Measurements from ENCODE around the gene BCAS3. TPM values are rescaled to one million over a fixed set of nuclear protein-coding genes. Genes with fewer than 3 reads are reported as not detected.

The BCAS3 gene
- total RNA-seq, 1 experiment from 2014 or later = 26.3 TPM

- ChIA-PET RAD21 (ENCODE audit: low non-redundant PET in 1 of 2, low total read pairs in 2 of 2, uncharacterized antibody in 2 of 2, unreplicated experiment in 2 of 2) (no interaction called here), POLR2A (no interaction called here), CTCF (interaction anchor here (0.8 kb wide), 1 partner anchor 276 kb away, joined by 3 read pairs; no protein-coding TSS in a partner anchor)
- TF ChIP-seq RAD21 (IDR thresholded peaks at IDR 0.05; ENCODE audit: low read depth) (no peak), CTCF (IDR thresholded peaks at IDR 0.05 in 2 of 3, conservative IDR thresholded peaks at IDR 0.05 in 1 of 3; ENCODE audit: borderline replicate concordance in 1 of 3, insufficient read depth in 1 of 3, low read depth in 2 of 3, low read length in 2 of 3) (no peak), POLR2AphosphoS5 (IDR thresholded peaks at IDR 0.05; ENCODE audit: low read depth, low read length) (no peak)
- Histone ChIP-seq H3K9me3 (ENCODE audit: control insufficient read depth in 1 of 2, insufficient read depth in 1 of 2, low read depth in 1 of 2, low read length in 2 of 2) (no peaks in the 10 kb centered on the region), H3K9ac (ENCODE audit: low read length) (no peak overlapping the region), H3K79me2 (ENCODE audit: insufficient read depth, low read length) (no peaks in the 10 kb centered on the region), H3K27ac (ENCODE audit: low read depth, low read length) (no peak overlapping the region), H3K4me3 (replicated peaks in 1 of 2; ENCODE audit: low read depth in 1 of 2, low read length in 2 of 2) (no peak overlapping the region), H3K9me2 (ENCODE audit: insufficient read depth) (no peaks in the 10 kb centered on the region), H3K4me1 (ENCODE audit: control insufficient read depth in 1 of 2, insufficient read depth in 2 of 2, low read length in 2 of 2) (peaks cover 0 to 7% of the 10 kb centered on the region in 2 experiments; a peak in 1 of 4 replicates), H3K36me3 (ENCODE audit: control insufficient read depth in 1 of 2, insufficient read depth in 2 of 2, low read length in 2 of 2) (no peaks in the 10 kb centered on the region), H3K27me3 (ENCODE audit: insufficient read depth, low read length) (no peaks in the 10 kb centered on the region), H3K4me2 (ENCODE audit: low read length) (no peak overlapping the region), H4K20me1 (ENCODE audit: insufficient read depth) (no peaks in the 10 kb centered on the region), H2AFZ (ENCODE audit: low read depth, low read length, poor library complexity, severe bottlenecking) (no peak overlapping the region)
- BruUV-seq (replicated peaks) = no TSS peak
- intact Hi-C loops (cut with micrococcal nuclease) = no loop called here
- DNase-seq (ENCODE audit: low read depth, low spot score) = no peak
- ATAC-seq = no peak; the same call in 1 of the 2 replicates
Measured at GRCh38 chr17:60695960-60696359, 18.3 kb downstream of the BCAS3 start.

GRCh38 chr17:60699090-60699489 is 21.4 kb downstream of the BCAS3 start:
- H2AFZ ChIP-seq (ENCODE audit: low read depth, low read length, poor library complexity, severe bottlenecking) = no peak overlapping the region
- no peak overlapping the region for H3K4me2 ChIP-seq (ENCODE audit: low read length)
- no peaks in the 10 kb centered on the region for H3K79me2 ChIP-seq (ENCODE audit: insufficient read depth, low read length)
- H3K9me2 ChIP-seq (ENCODE audit: insufficient read depth) = no peaks in the 10 kb centered on the region
- no TSS peak for BruUV-seq (replicated peaks)
- H3K9ac ChIP-seq (ENCODE audit: low read length) = no peak overlapping the region
- no peak overlapping the region for H3K4me3 ChIP-seq (replicated peaks in 1 of 2; ENCODE audit: low read depth in 1 of 2, low read length in 2 of 2)
- RAD21 ChIA-PET (ENCODE audit: low non-redundant PET in 1 of 2, low total read pairs in 2 of 2, uncharacterized antibody in 2 of 2, unreplicated experiment in 2 of 2) = no interaction called here
- CTCF ChIA-PET = no interaction called here
- no peaks in the 10 kb centered on the region for H3K27me3 ChIP-seq (ENCODE audit: insufficient read depth, low read length)
- no peak for ATAC-seq
- TF ChIP-seq MAX (IDR thresholded peaks at IDR 0.05) = no peak
- TF ChIP-seq ZNF274 (IDR thresholded peaks at IDR 0.05; ENCODE audit: low read depth, low read length) = no peak
- TF ChIP-seq POLR2A (IDR thresholded peaks at IDR 0.05; ENCODE audit: borderline replicate concordance, extremely low read depth, insufficient read depth, insufficient read length) = no peak
- TF ChIP-seq JUND (IDR thresholded peaks at IDR 0.05) = no peak
- no peaks in the 10 kb centered on the region for H3K36me3 ChIP-seq (ENCODE audit: control insufficient read depth in 1 of 2, insufficient read depth in 2 of 2, low read length in 2 of 2)
- POLR2A ChIA-PET = no interaction called here
- no peak for DNase-seq (ENCODE audit: low read depth, low spot score)
- intact Hi-C loops (cut with micrococcal nuclease) = no loop called here
- H4K20me1 ChIP-seq (ENCODE audit: insufficient read depth) = no peaks in the 10 kb centered on the region
- H3K27ac ChIP-seq (ENCODE audit: low read depth, low read length) = no peak overlapping the region
- H3K9me3 ChIP-seq (ENCODE audit: control insufficient read depth in 1 of 2, insufficient read depth in 1 of 2, low read depth in 1 of 2, low read length in 2 of 2) = no peaks in the 10 kb centered on the region
- H3K4me1 ChIP-seq (ENCODE audit: control insufficient read depth in 1 of 2, insufficient read depth in 2 of 2, low read length in 2 of 2) = peaks cover 0 to 7% of the 10 kb centered on the region in 2 experiments; a peak in 1 of 4 replicates

Measured in HCT116 (cell line).